Stomach (tissue), 4 donors: ENCODE results near the gene FAXDC2.

Experiments
- EP300 ChIP-seq: sonication (generic); formaldehyde crosslinking; IDR thresholded peaks from one replicate; pipeline ENCODE4 v1.6.1; 2017; ENCODE audit warnings: antibody characterized with exemption
- POLR2A ChIP-seq, 4 donors: fragments of 450-650 bp; IDR thresholded peaks; one replicate each; pipeline ENCODE4 v1.6.1; 2016; ENCODE audit warnings: antibody characterized with exemption in 4 of 4, control low read depth in 2 of 4, mild to moderate bottlenecking in 1 of 4, moderate library complexity in 1 of 4
- POLR2AphosphoS5 ChIP-seq, 3 donors: sonication (generic); formaldehyde crosslinking; IDR thresholded peaks; one replicate each; pipeline ENCODE4 v1.6.1; 2016; ENCODE audit warnings: antibody characterized with exemption in 3 of 3
- TF ChIP-seq, protein P1 (sequence below), 7 experiments: fragments of 450-650 bp in 4 of 7; fragments of 200-600 bp in 3 of 7; sonication (generic) in 3 of 7; IDR thresholded peaks; one replicate each; pipeline ENCODE4 v1.5.1; 2016 to 2019; ENCODE audit warnings: antibody characterized with exemption in 7 of 7, control low read depth in 2 of 7, mild to moderate bottlenecking in 1 of 7

- TF ChIP-seq, protein P1, sequence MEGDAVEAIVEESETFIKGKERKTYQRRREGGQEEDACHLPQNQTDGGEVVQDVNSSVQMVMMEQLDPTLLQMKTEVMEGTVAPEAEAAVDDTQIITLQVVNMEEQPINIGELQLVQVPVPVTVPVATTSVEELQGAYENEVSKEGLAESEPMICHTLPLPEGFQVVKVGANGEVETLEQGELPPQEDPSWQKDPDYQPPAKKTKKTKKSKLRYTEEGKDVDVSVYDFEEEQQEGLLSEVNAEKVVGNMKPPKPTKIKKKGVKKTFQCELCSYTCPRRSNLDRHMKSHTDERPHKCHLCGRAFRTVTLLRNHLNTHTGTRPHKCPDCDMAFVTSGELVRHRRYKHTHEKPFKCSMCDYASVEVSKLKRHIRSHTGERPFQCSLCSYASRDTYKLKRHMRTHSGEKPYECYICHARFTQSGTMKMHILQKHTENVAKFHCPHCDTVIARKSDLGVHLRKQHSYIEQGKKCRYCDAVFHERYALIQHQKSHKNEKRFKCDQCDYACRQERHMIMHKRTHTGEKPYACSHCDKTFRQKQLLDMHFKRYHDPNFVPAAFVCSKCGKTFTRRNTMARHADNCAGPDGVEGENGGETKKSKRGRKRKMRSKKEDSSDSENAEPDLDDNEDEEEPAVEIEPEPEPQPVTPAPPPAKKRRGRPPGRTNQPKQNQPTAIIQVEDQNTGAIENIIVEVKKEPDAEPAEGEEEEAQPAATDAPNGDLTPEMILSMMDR (IDR thresholded peaks at IDR 0.05) = no peak
- TF ChIP-seq POLR2A (IDR thresholded peaks at IDR 0.05) (no peak), POLR2AphosphoS5 (IDR thresholded peaks at IDR 0.05) (no peak), EP300 (no peak)
Measured at GRCh38 chr5:154865466-154866184, 15.2 kb upstream of the FAXDC2 start.
